GM21390 (cell line): ENCODE results near the gene HSPA9.
"Not testable (repeated sequence)": the region's sequence is repeated elsewhere in the genome, so short reads cannot be mapped to it uniquely, and the experiment has no call there.

ENCODE experiments used
- ATAC-seq: cut with Tn5 transposase; IDR thresholded peaks from one replicate; pipeline ENCODE4 v1.9.1; 2021; ENCODE audit not compliant: unreplicated experiment

Gene HSPA9

DNA sequence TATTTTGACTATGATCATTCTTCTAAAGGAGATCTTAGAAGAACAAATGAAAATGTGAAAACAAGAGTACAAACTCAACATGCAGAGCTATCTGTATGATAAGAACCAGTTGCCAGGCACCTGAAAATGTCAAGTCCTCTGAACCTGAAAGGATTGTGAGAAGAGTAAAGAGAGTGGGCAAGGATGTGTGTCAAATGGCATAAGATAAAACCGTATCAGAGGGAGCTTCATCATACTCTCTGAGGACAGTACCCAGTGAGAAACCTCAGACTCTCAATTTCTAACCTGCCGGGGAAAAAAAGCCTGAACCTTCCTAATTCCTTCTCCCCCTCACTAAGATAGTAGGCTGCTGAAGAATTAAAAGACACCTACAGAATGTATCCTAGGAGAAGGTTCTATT is 39.0 kb downstream of the HSPA9 start:
- no peak for ATAC-seq

DNA sequence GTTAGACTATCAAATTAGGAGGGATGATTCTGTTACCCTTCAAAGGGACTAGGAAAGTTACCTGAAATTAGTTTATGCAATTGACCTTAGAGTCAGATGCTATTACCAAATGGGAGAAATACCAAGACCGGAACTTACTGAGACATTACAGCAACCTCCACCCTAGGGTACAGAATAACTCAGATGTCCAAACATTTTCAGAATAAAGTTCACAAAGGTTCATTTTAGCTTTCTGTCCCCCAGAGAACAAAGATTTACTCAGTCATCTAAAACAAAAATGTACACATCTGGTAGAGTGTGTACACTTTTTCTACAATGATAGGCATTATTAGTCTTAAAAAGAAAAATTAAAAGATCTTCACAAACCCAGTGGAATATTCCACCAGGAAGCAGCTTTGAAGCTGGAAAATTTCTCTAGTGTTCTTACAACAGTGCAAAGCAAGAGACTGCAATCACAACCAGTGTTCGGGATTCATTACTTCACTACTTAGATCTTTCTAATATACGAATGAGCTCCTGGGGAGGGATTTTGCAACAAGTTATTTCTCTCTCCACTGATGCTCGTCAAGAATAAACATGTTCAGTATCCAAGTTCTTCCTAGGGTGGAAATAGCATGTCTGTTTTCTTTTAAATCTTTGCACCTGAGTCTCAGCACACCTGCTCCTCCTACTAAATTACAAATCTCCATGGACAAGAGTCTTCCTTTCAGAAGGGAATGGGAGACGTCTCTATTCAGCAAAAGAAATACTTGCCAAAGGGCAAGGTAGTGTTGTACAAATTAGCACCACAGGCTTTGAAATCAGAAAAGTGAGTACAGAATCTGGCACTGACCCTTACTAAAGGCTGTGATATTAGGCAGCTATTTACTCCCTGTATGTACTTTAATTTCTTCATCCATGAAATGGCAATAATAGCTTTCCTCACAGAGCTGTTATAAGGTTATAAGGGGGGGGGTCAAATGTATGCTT is 40.9 kb downstream of the HSPA9 start:
- no peak for ATAC-seq

DNA sequence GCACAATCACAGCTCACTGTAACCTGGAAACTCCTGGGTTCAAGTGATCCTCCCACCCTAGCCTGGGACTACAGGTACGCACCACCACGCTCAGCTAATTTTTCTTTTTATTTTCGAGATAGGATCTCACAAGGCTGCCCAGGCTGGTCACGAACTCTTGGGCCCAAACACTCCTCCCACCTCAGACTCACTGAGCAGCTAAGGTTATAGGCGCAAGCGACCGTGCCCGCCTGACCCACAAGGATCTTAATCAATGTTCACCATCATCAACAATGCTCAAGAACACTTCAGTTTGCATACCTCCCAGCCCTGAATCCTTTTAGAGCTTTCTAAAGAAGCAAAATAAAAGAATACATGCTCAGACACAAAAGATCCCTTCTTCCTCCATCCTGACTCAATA is 45.4 kb downstream of the HSPA9 start:
- no peak for ATAC-seq

DNA sequence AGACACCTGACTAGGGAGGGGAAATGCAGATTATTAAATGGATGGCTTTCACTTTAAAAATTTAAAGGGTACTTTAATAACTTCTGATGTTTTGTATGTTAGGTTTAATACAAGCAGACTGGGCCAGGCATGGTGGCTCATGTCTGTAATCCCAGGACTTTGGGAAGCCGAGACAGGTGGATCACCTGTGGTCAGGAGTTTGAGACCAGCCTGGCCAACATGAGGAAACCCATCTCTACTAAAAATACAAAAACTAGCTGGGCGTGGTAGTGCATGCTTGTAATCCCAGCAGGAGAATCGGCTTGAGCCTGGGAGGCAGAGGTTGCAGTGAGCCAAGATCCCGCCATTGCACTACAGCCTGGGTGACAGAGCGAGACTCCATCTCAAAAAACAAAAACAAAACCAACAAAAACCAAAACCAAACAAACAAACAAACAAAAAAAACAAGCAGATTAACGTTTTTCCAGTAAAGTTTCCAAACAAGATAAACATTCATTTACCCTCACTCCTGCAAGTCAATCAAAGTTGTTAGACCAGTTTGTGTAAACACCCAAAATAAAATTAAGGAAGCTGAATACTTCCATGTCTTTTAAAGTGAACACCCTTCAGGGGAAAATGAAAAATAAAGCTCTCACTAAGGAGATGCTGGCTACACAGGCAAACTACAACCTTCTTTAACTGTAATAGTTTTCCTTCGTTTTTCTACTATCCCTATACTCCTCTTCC is 46.3 kb downstream of the HSPA9 start:
- no peak for ATAC-seq

DNA sequence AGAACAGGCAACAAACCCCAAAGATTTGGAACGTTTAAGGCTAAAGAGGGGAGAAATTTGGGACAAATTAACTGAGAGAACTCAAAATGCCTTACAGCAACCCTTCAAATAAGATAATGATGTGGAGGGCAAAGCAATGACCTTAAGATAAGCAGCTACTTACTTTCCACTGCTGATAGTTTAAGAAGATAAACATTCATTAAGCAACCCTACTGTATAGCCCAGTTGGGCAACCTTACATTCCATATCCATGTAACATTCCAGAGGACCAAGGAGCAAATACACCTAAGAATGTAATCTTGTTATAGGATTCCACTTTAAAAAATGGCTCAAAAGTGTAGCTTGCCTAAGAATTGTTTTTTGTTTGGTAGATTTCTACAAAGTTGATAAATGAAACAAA is 47.0 kb downstream of the HSPA9 start:
- ATAC-seq: no peak

DNA sequence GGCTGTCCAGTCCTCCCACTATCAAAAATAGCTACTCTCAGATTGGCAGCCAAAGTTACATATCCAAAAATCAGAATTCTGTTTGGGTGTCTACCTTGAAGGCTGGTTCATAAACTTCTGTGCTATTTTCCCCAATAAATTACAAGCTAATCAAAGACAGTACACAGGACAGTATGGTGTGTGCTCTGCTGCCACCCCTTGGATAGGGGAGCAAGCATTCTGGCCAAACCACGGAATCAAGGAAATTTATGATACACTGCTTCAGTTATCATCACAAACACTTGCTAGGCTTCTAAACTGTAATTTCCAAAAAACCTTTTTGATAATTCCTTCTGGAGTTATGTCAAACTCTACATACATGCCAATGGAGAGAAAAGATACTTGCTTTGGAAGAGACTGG is 48.0 kb downstream of the HSPA9 start:
- no peak for ATAC-seq

DNA sequence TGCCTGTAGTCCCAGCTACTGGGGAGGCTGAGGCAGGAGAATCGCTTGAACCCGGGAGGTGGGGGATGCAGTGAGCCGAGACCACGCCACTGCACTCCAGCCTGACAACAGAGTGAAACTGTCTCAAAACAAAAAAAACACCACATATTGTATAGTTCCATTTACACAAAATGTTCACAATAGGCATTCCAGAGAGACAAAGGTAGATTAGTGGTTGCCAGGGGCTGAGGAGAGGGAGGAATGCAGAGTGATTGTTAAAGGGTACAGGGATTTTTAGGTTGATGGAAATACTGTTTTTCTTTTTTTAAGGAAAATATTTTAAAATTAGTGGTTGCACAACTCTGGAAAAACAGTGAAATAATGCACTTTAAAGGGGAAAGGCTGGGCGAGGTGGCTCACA is 51.8 kb downstream of the HSPA9 start:
- ATAC-seq: no peak

DNA sequence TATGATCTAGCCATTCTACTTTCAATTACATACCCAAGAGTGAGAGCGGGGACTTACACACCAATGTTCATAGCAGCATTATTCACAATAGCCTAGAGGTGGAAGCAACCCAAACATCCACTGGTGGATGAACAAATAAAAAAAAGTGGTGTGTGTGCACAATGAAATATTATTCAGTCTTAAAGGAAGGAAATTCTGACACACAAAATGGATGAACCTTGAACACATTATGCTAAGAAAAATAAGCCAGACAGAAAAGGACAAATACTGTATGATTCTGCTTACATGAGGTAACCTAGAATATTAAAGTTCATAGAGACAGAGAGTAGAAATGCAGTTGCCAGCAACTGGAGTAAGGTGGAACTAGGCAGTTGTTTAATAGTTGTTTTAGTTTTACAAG is 54.2 kb downstream of the HSPA9 start:
- no peak for ATAC-seq

DNA sequence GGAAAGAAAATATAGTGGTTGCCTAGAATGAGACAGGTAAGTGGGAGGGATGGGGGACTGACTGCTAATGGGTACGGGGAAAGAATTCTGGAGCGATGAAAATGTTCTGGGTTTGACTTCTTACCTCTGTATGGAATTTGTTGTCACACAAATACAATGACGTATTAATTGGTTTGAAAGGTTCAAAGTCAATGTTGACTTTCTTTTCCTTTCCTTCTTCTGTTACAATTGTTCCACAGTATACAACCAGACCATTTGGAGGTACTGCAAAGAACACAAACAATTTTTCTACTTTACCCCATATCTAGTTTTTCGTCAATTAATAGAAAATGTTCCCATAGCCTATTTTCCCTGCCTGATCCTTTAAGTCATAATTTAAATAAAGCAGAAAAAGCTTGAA is 57.8 kb downstream of the HSPA9 start:
- no peak for ATAC-seq

DNA sequence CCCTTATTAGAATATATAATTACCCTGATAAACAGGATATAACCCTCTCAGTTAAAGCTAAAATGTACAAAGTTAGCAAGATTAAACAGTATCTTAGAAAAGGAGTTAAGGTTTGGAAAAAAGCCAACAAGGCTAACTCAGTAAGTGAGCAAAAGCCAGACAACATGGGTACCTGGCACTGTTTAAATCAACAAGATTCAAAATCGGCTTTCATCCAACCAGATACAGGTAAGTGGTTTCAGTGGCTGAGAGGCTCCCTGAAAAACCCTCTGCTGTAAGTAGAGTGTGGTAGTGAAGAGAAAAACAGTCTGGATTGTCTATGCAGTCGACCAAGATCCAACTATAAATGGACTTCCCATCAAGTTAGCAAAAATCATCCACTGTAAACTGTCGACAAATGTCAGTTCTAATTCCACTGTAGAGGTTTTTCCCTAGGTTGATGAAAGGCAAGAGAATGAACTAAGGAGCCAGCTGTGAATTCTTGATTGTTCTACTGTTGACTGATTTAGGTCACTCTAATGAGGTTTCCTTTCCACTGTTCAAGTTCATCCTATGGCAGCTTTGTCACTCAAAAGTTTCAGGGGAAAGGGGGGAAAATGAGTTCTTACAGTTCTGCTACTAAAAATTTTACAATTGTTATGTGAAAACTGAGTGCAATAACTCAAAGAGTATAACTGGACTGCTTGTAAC is 59.5 kb downstream of the HSPA9 start:
- no peak for ATAC-seq

DNA sequence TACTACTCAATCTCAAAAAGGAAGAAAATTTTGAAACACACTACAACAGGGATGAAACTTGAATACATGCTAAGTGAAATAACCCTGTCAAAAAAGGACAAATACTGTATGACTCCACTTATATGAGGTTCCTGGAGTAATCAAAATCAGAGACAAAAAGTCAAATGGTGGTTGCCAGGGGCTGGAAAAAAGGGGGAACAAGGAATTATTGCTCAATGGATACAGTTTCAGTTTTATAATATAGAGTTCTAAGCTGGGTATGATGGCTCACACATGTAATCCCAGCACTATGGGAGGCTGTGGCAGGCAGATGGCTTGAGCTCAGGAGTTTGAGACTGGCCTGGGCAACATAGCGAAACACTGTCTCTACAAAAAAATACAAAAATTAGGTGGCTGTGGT is 61.2 kb downstream of the HSPA9 start:
- no peak for ATAC-seq

DNA sequence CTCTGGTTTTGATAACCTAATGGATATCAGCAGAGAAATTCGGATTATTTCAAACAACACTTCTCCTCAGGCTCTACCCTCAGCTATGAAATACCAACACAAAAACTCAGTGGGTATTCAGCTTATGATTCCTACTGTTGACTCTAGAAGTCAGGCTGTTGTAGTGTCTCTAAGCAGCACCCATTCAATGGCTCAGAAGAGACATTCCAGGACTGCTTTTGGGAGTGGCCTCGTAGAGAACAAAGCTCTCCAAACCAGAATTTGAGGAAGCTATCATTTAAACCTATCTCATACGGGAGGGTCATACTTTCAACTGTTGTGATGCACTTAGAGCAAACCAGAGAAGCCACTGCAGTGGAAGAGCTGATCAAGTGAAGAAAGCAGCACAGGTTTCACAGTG is 66.2 kb downstream of the HSPA9 start:
- ATAC-seq: no peak

DNA sequence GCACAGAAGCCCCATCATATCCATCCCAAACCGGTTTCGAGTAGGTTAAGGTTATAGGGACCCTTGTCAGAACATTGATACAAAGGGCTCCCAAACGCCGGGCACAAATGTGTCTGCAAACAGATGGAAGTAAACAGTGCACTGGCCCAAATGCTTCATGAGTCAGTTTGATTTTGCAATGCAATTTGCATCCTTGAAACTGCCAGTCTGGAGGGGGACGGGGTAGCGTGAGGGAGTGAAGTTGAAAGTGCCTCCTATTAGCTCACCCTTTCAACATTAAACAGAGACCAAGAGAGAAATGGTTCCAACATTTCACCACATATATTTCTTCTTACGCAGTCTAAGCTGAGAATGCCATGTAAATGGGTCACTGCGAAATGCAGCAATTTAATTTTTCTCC is 67.7 kb downstream of the HSPA9 start:
- ATAC-seq: not testable (repeated sequence)

DNA sequence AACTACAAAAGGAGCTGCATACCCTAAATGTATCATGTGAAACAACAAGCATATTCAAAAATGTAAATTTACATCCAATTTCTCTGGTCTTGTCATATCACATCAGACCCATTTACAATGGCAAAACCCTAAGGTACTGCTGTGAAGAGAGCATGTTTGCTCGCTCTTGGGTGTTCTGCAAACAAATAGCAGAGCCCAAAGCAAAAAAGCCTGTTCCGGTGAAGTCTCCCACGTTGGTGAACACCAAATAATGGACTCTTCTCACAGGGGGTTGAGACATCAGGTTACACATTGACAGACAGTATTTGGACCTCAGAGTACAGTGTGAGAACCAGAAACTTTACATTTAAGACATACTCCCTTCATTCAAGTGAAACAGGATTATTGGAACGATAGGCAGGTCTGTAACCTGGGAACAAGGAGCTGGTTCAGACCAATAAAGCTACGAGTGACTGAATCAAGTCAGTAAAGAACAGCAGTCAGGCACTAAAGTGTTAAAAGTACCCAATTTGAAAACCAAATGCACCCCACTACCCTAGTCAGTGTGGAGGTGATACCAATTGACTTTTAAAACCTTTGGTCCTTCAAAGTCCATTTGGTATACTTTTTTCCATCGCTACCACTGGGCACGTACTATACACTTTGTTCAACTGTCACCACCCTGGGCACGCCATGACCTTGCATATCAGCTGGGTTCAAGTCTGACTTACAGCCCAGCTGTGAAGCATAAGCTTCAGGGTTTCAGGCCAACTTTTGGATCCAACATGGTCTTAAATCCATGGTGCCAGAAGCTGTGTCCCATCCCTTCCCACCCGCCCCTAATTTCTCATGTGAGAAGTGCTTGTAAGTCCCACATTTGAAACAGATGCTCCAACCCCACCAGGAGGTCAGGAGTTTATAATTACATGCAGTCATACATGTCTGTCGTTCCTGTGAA is 68.6 kb downstream of the HSPA9 start:
- ATAC-seq: no peak

DNA sequence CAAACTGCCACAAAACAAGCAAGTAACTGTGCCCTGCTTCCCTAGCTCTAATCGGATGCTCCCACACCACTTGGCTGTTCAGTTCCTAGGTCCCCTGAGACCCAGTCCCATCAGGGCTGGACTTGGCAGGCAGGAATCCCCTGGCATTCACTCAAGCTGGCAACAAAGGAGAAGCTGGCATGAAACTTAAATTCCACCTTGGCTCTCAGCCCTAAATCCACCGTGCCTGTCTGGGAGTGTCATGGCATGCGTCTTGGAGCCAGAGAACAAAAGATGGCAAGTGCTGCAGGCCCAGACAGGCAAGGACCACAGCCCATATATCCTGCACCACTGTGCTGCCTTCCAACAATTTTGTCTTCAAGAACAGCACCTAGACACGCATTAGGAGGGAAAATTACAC is 70.4 kb downstream of the HSPA9 start:
- ATAC-seq: no peak
